Calu3 (cell line): Measurements from ENCODE around the gene GBX1. TPM values are rescaled to one million over a fixed set of nuclear protein-coding genes. Genes with fewer than 3 reads are reported as not detected.

ENCODE experiments used
- BruUV-seq: library from RNA; stranded (reverse); fragments of 400-500 nt; replicated peaks from 2 replicates; lab custom pipeline; 2021; lab: Mats Ljungman, UMichigan
- CTCF ChIA-PET: fragments of 300-600 bp; sonication (Branson Sonifier 250); formaldehyde crosslinking; loops from one replicate; lab custom pipeline; 2022; ENCODE audit warnings: antibody characterized with exemption; lab: Charles Lee
- DNase-seq: peaks from one replicate; pipeline ENCODE4 v3.0.0; 2022
- H3K27ac Mint-ChIP-seq: one replicate; pipeline ENCODE4 v1.8.0; 2022; ENCODE audit warnings: mixed read lengths; ENCODE audit not compliant: unreplicated experiment
- H3K27me3 Mint-ChIP-seq: one replicate; pipeline ENCODE4 v1.8.0; 2022; ENCODE audit warnings: mixed read lengths; ENCODE audit not compliant: unreplicated experiment
- H3K36me3 Mint-ChIP-seq: one replicate; pipeline ENCODE4 v1.8.0; 2022; ENCODE audit warnings: mild to moderate bottlenecking, moderate library complexity, mixed read lengths; ENCODE audit not compliant: insufficient read depth, unreplicated experiment
- H3K4me1 Mint-ChIP-seq: one replicate; pipeline ENCODE4 v1.8.0; 2022; ENCODE audit warnings: mild to moderate bottlenecking, low read depth, mixed read lengths; ENCODE audit not compliant: unreplicated experiment
- H3K4me3 Mint-ChIP-seq: one replicate; pipeline ENCODE4 v1.8.0; 2022; ENCODE audit warnings: mild to moderate bottlenecking, low read depth, moderate library complexity, mixed read lengths; ENCODE audit not compliant: unreplicated experiment
- H3K9me3 Mint-ChIP-seq: one replicate; pipeline ENCODE4 v1.8.0; 2022; ENCODE audit warnings: low read depth, mixed read lengths; ENCODE audit not compliant: unreplicated experiment
- CTCF ChIP-seq: fragments of 200-600 bp; IDR thresholded peaks from one replicate; pipeline ENCODE4 v1.8.0; 2022; ENCODE audit warnings: antibody characterized with exemption; ENCODE audit not compliant: unreplicated experiment
- intact Hi-C: fragments of 100-400 bp; cut with micrococcal nuclease; formaldehyde crosslinking; loops from one replicate; pipeline ENCODE4 v1.10.0; 2022; ENCODE audit not compliant: unreplicated experiment
- total RNA-seq: library from RNA; stranded (reverse); gene quantifications from 2 replicates; pipeline ENCODE4 v1.2.3, GENCODE V29; 2022

GBX1 gene
- total RNA-seq, 1 experiment from 2014 or later, result not detected

- TF ChIP-seq CTCF, result no peak
- no peak overlapping the region for H3K4me3 Mint-ChIP-seq
- intact Hi-C loops, result loop anchor here (5.0 kb wide), 2 partner anchors 119 to 179 kb away; no protein-coding TSS in a partner anchor
- CTCF ChIA-PET, result interaction anchor here (0.6 to 1.6 kb wide), 13 partner anchors 8 to 176 kb away, joined by 3 to 12 read pairs (median 4); partner anchors contain the start of genes ABCB8 and ABCF2
- no peak for DNase-seq
- H3K9me3 Mint-ChIP-seq, result no peaks in the 10 kb centered on the region
- no peaks in the 10 kb centered on the region for H3K4me1 Mint-ChIP-seq
- peaks cover 25% of the 10 kb centered on the region for H3K36me3 Mint-ChIP-seq
- H3K27ac Mint-ChIP-seq, result no peak overlapping the region
- H3K27me3 Mint-ChIP-seq, result no peaks in the 10 kb centered on the region
- no TSS peak for BruUV-seq
These were observed 44.2 kb downstream of the GBX1 start for GRCh38 chr7:151123158-151123821.

GRCh38 chr7:151122796-151123157, 44.7 kb downstream of the GBX1 start:
- CTCF ChIA-PET, result no interaction called here
- no TSS peak for BruUV-seq
- H3K4me1 Mint-ChIP-seq, result no peaks in the 10 kb centered on the region
- no peaks in the 10 kb centered on the region for H3K27me3 Mint-ChIP-seq
- no peaks in the 10 kb centered on the region for H3K9me3 Mint-ChIP-seq
- no peak overlapping the region for H3K4me3 Mint-ChIP-seq
- no peak for DNase-seq
- no peak for TF ChIP-seq CTCF
- H3K36me3 Mint-ChIP-seq, result peaks cover 25% of the 10 kb centered on the region
- intact Hi-C loops, result loop anchor here (5.0 kb wide), 2 partner anchors 120 to 180 kb away; no protein-coding TSS in a partner anchor
- H3K27ac Mint-ChIP-seq, result no peak overlapping the region

GRCh38 chr7:151122276-151122675, 45.2 kb downstream of the GBX1 start:
- CTCF ChIA-PET, result no interaction called here
- no peak for TF ChIP-seq CTCF
- BruUV-seq, result no TSS peak
- DNase-seq, result no peak
- Mint-ChIP-seq H3K4me1 (no peaks in the 10 kb centered on the region), H3K27me3 (no peaks in the 10 kb centered on the region), H3K27ac (no peak overlapping the region), H3K36me3 (peaks cover 23% of the 10 kb centered on the region), H3K4me3 (no peak overlapping the region), H3K9me3 (no peaks in the 10 kb centered on the region)
- intact Hi-C loops, result loop anchor here (5.0 kb wide), 2 partner anchors 120 to 180 kb away; no protein-coding TSS in a partner anchor

- H3K27me3 Mint-ChIP-seq, result no peaks in the 10 kb centered on the region
- DNase-seq, result no peak
- TF ChIP-seq CTCF, result no peak
- H3K4me3 Mint-ChIP-seq, result no peak overlapping the region
- intact Hi-C loops, result loop anchor here (5.0 kb wide), 2 partner anchors 121 to 181 kb away; no protein-coding TSS in a partner anchor
- no peaks in the 10 kb centered on the region for H3K4me1 Mint-ChIP-seq
- H3K27ac Mint-ChIP-seq, result no peak overlapping the region
- H3K36me3 Mint-ChIP-seq, result peaks cover 22% of the 10 kb centered on the region
- CTCF ChIA-PET, result no interaction called here
- no TSS peak for BruUV-seq
- no peaks in the 10 kb centered on the region for H3K9me3 Mint-ChIP-seq
These were observed 45.9 kb downstream of the GBX1 start for GRCh38 chr7:151121380-151122170.
